Measurements from ENCODE around the gene PALD1.

Gene PALD1

GRCh38 chr10:70497120-70497545 is 18.6 kb downstream of the PALD1 start:
- Histone ChIP-seq H3K4me1 (ENCODE audit: control insufficient read depth, insufficient read depth, low read length, unreplicated experiment) (no peaks in the 10 kb centered on the region), H2AFZ (ENCODE audit: low read length, unreplicated experiment) (no peak overlapping the region), H3K27me3 (ENCODE audit: insufficient read depth, low read length) (no peaks in the 10 kb centered on the region), H3K79me2 (ENCODE audit: control insufficient read depth, insufficient read depth, low read length, unreplicated experiment) (no peaks in the 10 kb centered on the region), H3K27ac (ENCODE audit: low read depth, low read length) (no peak overlapping the region), H3K36me3 (ENCODE audit: insufficient read depth, low read length) (no peaks in the 10 kb centered on the region), H3K4me3 (ENCODE audit: low read depth, low read length) (no peak overlapping the region)

- Histone ChIP-seq H3K4me1 (ENCODE audit: control insufficient read depth, insufficient read depth, low read length, unreplicated experiment) (no peaks in the 10 kb centered on the region), H3K4me3 (ENCODE audit: low read depth, low read length) (no peak overlapping the region), H3K79me2 (ENCODE audit: control insufficient read depth, insufficient read depth, low read length, unreplicated experiment) (no peaks in the 10 kb centered on the region), H3K36me3 (ENCODE audit: insufficient read depth, low read length) (no peaks in the 10 kb centered on the region), H3K27me3 (ENCODE audit: insufficient read depth, low read length) (no peaks in the 10 kb centered on the region), H3K27ac (ENCODE audit: low read depth, low read length) (no peak overlapping the region), H2AFZ (ENCODE audit: low read length, unreplicated experiment) (no peak overlapping the region)
Observed at GRCh38 chr10:70498970-70499835, 20.6 kb downstream of the PALD1 start.

GRCh38 chr10:70499836-70500167 is 21.2 kb downstream of the PALD1 start:
- Histone ChIP-seq H3K4me3 (ENCODE audit: low read depth, low read length) (no peak overlapping the region), H2AFZ (ENCODE audit: low read length, unreplicated experiment) (no peak overlapping the region), H3K27ac (ENCODE audit: low read depth, low read length) (no peak overlapping the region), H3K4me1 (ENCODE audit: control insufficient read depth, insufficient read depth, low read length, unreplicated experiment) (no peaks in the 10 kb centered on the region), H3K36me3 (ENCODE audit: insufficient read depth, low read length) (no peaks in the 10 kb centered on the region), H3K27me3 (ENCODE audit: insufficient read depth, low read length) (no peaks in the 10 kb centered on the region), H3K79me2 (ENCODE audit: control insufficient read depth, insufficient read depth, low read length, unreplicated experiment) (no peaks in the 10 kb centered on the region)

- no peaks in the 10 kb centered on the region for H3K79me2 ChIP-seq (ENCODE audit: control insufficient read depth, insufficient read depth, low read length, unreplicated experiment)
- no peak overlapping the region for H2AFZ ChIP-seq (ENCODE audit: low read length, unreplicated experiment)
- H3K27ac ChIP-seq (ENCODE audit: low read depth, low read length), result no peak overlapping the region
- H3K36me3 ChIP-seq (ENCODE audit: insufficient read depth, low read length), result no peaks in the 10 kb centered on the region
- no peaks in the 10 kb centered on the region for H3K27me3 ChIP-seq (ENCODE audit: insufficient read depth, low read length)
- no peak overlapping the region for H3K4me3 ChIP-seq (ENCODE audit: low read depth, low read length)
- H3K4me1 ChIP-seq (ENCODE audit: control insufficient read depth, insufficient read depth, low read length, unreplicated experiment), result no peaks in the 10 kb centered on the region
Observed at GRCh38 chr10:70500368-70500767, 21.8 kb downstream of the PALD1 start.

- Histone ChIP-seq H3K4me1 (ENCODE audit: control insufficient read depth, insufficient read depth, low read length, unreplicated experiment) (no peaks in the 10 kb centered on the region), H3K36me3 (ENCODE audit: insufficient read depth, low read length) (no peaks in the 10 kb centered on the region), H3K27ac (ENCODE audit: low read depth, low read length) (no peak overlapping the region), H3K79me2 (ENCODE audit: control insufficient read depth, insufficient read depth, low read length, unreplicated experiment) (no peaks in the 10 kb centered on the region), H2AFZ (ENCODE audit: low read length, unreplicated experiment) (no peak overlapping the region), H3K27me3 (ENCODE audit: insufficient read depth, low read length) (no peaks in the 10 kb centered on the region), H3K4me3 (ENCODE audit: low read depth, low read length) (no peak overlapping the region)
Observed at GRCh38 chr10:70500812-70501301, 22.3 kb downstream of the PALD1 start.

- Histone ChIP-seq H3K27me3 (ENCODE audit: insufficient read depth, low read length) (no peaks in the 10 kb centered on the region), H3K4me3 (ENCODE audit: low read depth, low read length) (no peak overlapping the region), H3K79me2 (ENCODE audit: control insufficient read depth, insufficient read depth, low read length, unreplicated experiment) (no peaks in the 10 kb centered on the region), H3K4me1 (ENCODE audit: control insufficient read depth, insufficient read depth, low read length, unreplicated experiment) (no peaks in the 10 kb centered on the region), H3K27ac (ENCODE audit: low read depth, low read length) (no peak overlapping the region), H2AFZ (ENCODE audit: low read length, unreplicated experiment) (no peak overlapping the region), H3K36me3 (ENCODE audit: insufficient read depth, low read length) (no peaks in the 10 kb centered on the region)
Observed at GRCh38 chr10:70502406-70502805, 23.8 kb downstream of the PALD1 start.

- H3K27ac ChIP-seq (ENCODE audit: low read depth, low read length), result no peak overlapping the region
- H3K4me1 ChIP-seq (ENCODE audit: control insufficient read depth, insufficient read depth, low read length, unreplicated experiment), result no peaks in the 10 kb centered on the region
- H2AFZ ChIP-seq (ENCODE audit: low read length, unreplicated experiment), result no peak overlapping the region
- no peaks in the 10 kb centered on the region for H3K27me3 ChIP-seq (ENCODE audit: insufficient read depth, low read length)
- H3K79me2 ChIP-seq (ENCODE audit: control insufficient read depth, insufficient read depth, low read length, unreplicated experiment), result no peaks in the 10 kb centered on the region
- H3K4me3 ChIP-seq (ENCODE audit: low read depth, low read length), result no peak overlapping the region
- H3K36me3 ChIP-seq (ENCODE audit: insufficient read depth, low read length), result no peaks in the 10 kb centered on the region
Observed at GRCh38 chr10:70503776-70504175, 25.2 kb downstream of the PALD1 start.

- H3K79me2 ChIP-seq (ENCODE audit: control insufficient read depth, insufficient read depth, low read length, unreplicated experiment), result no peaks in the 10 kb centered on the region
- H2AFZ ChIP-seq (ENCODE audit: low read length, unreplicated experiment), result no peak overlapping the region
- H3K36me3 ChIP-seq (ENCODE audit: insufficient read depth, low read length), result no peaks in the 10 kb centered on the region
- H3K27me3 ChIP-seq (ENCODE audit: insufficient read depth, low read length), result no peaks in the 10 kb centered on the region
- no peak overlapping the region for H3K4me3 ChIP-seq (ENCODE audit: low read depth, low read length)
- H3K27ac ChIP-seq (ENCODE audit: low read depth, low read length), result no peak overlapping the region
- no peaks in the 10 kb centered on the region for H3K4me1 ChIP-seq (ENCODE audit: control insufficient read depth, insufficient read depth, low read length, unreplicated experiment)
Observed at GRCh38 chr10:70504521-70505358, 26.2 kb downstream of the PALD1 start.

- Histone ChIP-seq H3K79me2 (ENCODE audit: control insufficient read depth, insufficient read depth, low read length, unreplicated experiment) (no peaks in the 10 kb centered on the region), H3K27ac (ENCODE audit: low read depth, low read length) (no peak overlapping the region), H2AFZ (ENCODE audit: low read length, unreplicated experiment) (no peak overlapping the region), H3K4me3 (ENCODE audit: low read depth, low read length) (no peak overlapping the region), H3K4me1 (ENCODE audit: control insufficient read depth, insufficient read depth, low read length, unreplicated experiment) (no peaks in the 10 kb centered on the region), H3K36me3 (ENCODE audit: insufficient read depth, low read length) (no peaks in the 10 kb centered on the region), H3K27me3 (ENCODE audit: insufficient read depth, low read length) (no peaks in the 10 kb centered on the region)
Observed at GRCh38 chr10:70505908-70506307, 27.3 kb downstream of the PALD1 start.

GRCh38 chr10:70507966-70508365 is 29.4 kb downstream of the PALD1 start:
- Histone ChIP-seq H3K79me2 (ENCODE audit: control insufficient read depth, insufficient read depth, low read length, unreplicated experiment) (no peaks in the 10 kb centered on the region), H3K4me3 (ENCODE audit: low read depth, low read length) (no peak overlapping the region), H3K36me3 (ENCODE audit: insufficient read depth, low read length) (no peaks in the 10 kb centered on the region), H3K27me3 (ENCODE audit: insufficient read depth, low read length) (no peaks in the 10 kb centered on the region), H3K27ac (ENCODE audit: low read depth, low read length) (no peak overlapping the region), H3K4me1 (ENCODE audit: control insufficient read depth, insufficient read depth, low read length, unreplicated experiment) (no peaks in the 10 kb centered on the region), H2AFZ (ENCODE audit: low read length, unreplicated experiment) (no peak overlapping the region)

Measured in ACC112 (cell line).